ENCODE results near the gene OTX2.

OTX2 gene

DNA sequence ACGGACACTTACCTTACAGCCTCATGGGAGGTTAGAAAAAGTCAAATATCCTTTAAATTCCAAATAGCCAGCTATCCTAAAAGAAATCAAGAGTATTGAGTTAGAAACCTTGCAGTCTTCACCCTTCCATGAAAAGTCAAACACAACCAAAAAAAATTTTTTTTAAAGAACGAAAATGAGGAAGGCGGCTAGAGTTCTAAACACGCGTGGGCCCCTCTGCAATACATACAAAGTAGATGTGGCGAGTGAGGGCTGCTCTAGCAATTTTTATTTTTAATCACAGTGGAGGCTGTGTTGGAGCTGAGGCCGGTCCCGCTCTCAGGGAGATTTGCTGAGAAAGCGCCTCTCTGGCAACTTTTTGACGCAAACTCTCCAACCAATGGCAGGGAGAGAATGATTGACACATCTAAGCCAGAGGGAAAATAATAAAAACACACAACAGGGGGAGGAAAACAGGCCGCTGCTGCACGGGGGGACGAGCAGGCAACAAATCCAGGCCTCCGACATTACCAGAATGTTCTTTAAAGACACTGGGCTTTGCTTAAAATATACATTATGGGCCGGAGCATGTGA is at the start of gene OTX2:
TSS of gene OTX2 (minus strand) at position 333 of the 573 bp plus-strand sequence. CDS start 5,023 bp downstream, outside the sequence.
- no peak for DNase-seq

DNA sequence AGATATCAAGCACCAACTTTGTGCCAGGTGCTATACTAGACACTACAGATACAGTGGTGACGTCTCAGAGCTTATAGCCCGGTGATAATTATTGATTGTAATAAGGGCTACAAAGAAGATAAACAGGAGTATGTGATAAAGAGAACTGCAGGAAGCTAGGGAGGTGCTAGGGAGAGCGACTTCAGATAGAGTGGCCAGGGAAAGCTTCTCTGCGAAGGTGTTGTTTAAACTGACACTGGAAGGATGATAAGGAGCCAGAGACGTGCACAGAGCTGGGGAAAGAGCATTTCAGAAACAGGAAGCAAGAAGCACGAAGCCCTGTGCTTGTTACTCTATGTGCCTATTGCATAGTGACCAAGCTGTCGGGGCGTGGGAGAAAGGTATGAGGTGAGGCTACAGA is 48.1 kb upstream of the OTX2 start:
- DNase-seq, result no peak

DNA sequence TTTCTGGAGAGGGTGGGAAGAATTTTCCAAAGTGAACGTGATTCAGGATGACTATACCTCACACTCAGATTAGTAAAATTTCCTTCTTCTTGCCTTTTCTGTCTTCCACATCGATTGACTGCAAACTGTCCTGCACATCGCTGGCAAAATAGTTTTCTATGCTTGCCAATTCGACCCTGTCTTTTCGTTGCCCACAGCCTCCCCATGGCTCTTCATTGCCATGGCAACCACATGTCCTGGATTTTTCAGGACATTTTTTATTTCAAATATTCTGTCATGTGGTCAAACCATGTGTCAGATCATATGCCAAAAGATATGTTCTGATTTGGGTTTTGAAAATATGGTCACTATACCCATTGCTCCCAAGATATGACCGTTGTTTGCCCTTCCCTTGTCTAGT is 46.9 kb upstream of the OTX2 start:
- no peak for DNase-seq

DNA sequence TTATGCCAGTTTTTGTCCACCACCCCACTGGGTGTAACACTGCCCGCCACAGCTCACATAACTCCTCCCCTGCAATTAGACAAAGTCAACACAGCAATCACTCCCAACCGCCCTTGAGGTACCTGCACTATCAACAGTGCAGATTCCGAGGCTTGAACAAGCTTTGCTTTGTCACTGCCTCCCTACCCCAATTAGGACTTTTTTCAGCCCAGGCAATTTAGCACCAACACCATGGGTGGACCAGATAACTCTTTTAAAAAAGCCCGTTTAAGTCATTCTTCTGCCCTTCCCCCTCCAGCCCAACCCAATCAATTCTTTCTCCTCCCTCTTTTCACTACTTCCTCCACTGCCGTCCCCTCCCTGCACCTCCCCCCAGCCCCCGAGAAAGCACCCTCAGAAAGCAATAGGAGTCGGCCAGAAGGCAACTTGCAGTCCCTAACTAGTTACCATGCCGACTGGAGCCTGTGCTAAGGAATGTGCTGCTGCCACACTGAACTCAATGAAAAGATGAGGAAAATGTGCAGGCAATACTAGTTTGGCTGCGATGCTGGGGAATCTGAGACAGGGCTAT is 45.7 kb upstream of the OTX2 start:
- DNase-seq, result no peak

DNA sequence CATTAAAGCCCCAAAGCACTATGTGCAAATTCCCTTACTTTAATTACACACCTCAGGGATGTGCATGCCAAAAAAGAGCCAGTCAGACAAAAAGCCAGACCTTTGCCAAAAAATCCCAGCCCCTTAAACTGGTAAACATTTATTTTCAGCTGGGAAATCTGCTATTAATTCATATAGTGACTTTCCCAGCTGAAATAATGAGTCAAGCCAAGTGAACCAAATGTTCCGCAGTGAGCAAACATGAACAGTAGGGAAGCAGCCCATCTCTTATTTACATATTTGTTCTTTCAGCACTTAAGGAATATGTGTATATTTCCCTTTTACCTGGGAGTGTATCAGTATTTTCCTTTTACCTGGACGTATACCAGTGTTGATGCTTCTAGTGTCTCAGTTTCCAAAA is 44.0 kb upstream of the OTX2 start:
- no peak for DNase-seq

DNA sequence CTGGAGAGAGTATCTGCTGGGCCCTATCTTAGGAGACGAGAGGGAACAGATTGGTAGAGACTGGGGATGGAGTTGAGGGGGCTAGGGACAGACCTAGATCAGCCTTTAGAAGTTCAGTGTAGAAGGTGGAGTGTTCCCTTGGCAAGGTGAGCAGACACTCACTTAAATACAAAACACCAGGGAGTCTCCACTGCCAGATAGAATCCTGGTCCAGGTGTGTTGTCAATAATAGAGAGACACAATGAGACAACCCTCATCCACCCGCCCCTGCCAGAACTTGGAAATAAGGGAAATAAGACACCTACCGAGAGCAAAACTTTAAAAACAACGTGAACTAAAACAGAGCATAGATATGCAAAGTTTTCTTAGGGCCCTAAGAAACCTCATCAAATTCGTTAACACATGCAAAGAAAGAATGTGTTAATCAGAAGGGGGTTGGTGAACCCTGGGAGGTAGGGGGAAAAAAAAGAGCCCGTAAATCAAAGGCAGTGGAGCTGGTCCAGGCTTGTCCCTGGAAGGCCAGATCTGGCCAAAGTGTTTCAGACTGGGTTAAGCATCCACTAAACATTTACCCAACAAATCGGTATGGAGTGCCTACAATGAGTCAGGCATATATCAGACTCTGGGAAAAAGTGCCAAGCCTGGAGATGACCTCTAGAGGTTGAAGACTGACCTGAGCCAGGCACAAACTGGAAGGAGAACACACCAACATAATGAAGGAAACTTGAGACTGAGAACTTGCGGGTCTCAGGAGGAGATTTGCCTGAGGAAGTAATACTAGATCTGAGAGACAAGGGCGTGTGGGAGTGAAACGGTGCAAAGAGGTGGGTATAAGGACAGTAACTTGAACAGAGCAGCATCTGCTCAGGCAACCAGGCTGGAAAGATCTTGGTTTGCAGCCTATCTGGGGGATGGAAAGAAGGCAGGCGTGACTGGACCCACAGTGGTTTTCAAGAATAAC is 37.0 kb upstream of the OTX2 start:
- DNase-seq, result no peak

DNA sequence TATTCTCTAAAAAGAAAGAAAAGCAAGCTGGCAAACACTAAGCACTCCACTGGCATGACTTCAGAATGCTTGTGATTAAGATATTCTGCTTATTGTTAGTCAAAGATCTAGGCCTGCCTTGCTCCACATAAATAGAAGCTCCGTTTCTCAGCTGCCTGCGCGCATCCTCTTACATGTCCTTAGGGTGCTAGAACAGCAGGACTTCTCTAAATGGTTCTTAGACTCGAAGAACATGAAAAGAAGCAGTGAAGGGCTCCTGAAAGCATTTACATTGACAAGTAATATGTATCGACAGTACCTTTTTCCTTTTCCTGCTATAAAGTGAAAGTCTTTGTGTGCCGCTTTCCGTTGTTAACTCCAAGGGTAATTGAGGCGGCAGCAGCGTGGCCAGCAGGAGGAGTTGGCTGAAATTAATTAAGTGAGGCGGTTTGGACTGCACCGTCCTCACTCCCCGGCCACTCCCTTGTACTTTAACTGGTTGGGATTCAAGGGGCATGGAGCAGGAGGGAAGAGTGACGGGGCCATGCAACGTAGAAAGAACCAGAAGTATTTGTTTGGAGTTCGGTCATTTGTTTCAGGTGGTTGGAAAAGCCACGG is 34.2 kb upstream of the OTX2 start:
- no peak for DNase-seq

DNA sequence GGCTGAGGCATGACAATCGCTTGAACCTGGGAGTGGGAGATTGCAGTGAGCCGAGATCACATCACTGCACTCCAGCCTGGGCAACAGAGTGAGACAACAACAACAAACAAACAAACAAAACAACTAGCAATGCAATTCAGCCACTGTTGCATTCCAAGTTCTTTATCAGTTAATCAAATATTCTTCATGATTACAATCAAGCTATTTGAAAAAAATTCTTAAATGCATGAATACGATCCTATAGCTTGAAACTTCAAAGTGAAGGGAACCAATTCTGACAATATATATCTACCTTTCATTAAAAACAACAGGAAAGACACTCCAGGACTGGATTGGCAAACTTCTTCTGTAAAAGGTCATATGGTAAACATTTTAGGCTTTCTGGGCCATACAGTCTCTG is 31.3 kb upstream of the OTX2 start:
- DNase-seq, result no peak

DNA sequence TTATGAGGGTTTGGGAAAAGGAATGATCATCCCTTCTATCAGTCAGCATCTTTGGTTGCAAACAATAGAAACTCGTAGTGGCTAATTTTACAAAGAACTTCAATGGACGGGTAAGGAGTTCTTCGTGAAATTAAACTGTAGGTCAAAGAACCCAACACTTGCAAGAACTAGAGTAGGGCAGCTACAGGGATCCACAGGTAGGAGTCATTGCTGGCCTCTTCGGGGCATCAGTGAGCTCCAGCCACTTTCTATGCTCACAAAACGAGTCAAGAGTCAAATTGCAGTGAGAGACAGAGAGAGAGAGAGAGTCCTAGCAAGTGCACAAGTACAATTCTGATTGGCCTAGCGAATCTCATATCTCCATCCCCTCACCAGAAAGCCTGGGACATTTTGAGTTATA is 29.9 kb upstream of the OTX2 start:
- no peak for DNase-seq

DNA sequence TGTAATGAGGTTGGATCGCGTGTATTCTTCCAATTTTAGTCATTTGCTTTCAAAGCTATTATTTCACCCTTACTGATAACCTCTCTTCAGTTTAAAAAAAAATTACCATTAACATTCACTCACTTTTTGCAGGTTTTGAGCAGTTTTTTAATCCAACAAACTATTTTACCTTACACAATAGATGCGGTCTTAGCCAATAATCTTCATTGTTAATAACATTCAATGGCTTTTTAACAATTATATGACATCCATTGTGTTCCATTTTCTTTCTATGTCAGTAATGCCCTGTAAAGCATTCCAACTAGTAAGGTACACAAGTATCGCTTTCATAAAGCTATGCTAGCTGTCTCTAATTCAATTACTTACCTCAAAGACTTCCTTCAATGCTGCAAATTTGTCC is 18.9 kb upstream of the OTX2 start:
- DNase-seq, result no peak

DNA sequence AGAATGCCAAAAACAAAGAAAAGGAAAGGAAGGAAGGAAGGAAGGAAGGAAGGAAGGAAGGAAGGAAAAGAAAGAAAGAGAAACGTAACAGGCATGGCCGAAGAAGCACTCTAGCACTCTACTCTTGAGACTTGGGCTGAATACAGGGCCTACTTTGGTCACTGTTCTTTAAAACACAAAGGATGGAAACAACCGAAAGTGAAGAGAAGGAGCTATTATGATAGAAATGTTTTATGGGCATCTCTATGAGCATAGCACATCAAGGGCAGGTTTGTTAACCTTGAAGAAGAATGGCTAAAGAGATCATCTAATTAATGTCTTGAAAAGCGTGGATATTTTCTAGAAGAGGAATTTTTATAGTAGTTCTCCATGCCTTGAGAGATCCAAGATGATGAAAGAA is 15.9 kb upstream of the OTX2 start:
- DNase-seq, result no peak

DNA sequence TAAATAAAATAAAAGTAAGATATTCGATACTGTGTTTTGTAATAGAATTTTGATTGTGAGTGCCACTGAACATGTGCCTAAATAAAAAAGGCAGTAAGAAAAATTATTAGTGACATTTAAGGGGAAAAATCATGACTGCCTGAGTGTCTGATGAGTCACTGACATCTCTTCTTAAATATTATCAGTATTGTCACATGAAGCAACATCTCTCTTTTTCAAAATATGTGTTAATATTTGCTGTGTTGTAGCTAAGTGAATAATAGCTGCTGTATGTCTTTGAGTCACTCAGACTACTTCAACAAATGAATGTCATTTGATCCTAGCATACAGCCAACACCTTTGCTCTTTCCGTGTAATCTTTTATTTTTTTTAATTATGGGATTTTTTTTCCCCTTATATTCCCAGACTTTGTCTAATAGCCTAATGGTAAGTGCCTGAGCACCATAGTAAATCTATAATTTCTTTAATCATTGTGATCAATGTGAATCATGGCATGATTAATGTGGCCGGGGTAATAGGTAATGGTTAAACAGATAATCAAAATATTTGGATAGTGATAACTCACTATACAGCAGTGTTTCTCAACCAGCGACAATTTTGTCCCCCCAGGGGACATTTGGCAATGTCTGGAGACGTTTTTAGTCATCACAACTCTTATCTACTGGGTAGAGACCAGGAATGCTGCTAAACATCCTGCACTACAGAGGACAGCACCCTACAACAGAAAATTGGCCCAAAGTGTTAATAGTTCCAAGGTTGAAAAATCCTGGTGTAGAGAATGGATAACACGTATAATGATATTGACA is 11.7 kb upstream of the OTX2 start:
- DNase-seq, result no peak

DNA sequence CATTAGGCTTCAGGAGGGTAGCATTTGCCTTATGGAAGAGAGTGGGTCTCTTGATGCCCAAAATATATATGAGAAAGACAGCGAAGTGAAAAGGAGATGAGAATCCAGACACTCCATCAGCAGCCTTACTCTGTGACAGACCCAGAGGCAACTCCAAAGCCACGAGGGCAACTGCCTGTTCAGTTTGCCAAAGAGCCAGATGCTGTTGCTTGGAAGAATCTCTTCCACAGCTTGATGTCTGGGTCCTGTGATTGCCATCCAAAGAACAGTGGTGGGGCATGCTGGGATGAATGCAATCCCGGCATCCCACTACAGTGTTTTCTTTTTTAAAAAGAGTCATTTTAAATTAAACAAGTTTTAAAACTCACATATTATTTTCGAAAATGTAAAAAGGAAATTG is 10.9 kb upstream of the OTX2 start:
- DNase-seq, result no peak

DNA sequence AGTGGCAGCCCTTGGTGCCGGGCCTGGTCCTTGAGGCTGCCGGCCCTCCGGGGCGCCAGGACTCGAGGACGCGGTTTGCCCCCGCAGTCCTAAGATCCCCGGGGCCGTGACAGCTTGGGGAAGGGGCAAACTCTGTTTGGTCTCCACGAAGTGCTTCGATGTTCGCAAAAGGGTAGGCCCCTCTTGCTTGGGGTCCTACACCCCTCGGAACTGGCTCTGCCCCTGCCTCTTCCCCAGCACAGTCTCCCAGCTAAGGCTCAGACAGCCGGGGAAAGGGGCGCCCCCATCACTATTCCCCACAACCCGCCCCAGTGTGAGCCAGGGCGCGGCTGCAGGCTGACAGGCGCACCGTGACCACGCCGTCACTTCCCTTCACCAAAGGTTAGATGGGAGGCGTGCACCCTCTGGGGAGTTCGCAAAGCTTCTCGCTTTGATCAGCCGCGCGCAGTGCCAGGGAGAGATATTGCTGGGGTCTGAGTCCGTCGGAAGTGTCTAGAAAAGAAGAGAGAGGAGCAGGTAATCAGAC is 7.2 kb upstream of the OTX2 start:
- DNase-seq, result no peak

DNA sequence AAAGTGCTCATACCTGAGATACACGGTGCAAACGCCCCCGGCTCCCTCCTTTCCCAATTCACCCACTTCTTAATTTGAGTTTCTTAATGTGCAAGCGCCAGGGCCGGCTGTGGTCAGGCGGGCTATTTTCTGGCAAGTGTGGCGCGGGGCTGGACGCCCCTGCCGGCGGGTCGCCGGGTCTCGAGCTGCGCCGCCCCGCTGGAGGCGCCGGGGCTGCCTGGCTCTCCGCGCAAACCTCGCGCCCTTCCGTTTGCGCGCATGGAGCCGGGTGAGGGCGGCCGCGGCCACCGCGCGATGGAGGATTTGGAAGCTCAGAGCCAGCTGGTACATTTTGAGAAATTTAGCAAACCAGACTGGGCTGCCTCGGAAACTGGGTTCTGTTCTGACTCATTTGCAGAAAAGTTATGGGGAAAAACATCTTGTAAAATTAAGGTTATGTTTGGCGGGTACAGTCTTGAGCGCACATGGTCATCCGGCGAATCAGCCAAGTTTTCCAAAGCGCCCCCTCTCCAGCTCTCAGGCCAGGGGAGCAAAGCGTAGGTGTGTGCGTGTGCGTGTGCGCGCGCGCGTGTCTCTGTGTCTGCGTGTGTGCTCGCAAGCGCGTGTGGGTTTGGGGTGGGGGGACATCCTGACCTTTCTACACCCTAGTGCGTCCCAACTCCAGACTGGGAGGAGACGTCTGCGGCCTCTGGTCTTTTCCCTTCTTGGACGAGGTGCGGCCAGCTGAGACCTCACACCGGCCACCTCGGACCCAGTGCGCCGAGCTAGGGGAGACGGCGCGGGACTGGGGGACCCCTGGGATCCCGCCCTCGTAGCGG is 6.5 kb upstream of the OTX2 start:
- no peak for DNase-seq

DNA sequence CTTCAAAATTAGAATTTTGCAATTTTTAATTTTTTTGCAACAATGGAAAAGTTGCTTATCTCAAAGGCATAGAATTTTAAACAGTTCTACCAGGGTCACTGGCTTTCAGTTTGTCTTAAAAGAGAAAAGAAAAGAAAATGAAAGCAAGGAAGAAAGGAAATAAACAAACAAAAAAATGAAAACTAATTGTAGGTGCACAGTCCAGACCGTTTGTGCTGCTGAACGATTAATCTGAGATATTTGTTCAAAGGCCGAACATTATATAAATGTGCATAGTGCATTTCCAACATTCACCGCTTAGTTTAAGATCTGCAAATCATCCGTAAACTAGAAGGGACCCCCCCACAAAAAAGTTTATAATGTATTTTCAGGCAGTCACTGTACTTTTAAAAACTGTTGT is 5.5 kb upstream of the OTX2 start:
- DNase-seq, result no peak

DNA sequence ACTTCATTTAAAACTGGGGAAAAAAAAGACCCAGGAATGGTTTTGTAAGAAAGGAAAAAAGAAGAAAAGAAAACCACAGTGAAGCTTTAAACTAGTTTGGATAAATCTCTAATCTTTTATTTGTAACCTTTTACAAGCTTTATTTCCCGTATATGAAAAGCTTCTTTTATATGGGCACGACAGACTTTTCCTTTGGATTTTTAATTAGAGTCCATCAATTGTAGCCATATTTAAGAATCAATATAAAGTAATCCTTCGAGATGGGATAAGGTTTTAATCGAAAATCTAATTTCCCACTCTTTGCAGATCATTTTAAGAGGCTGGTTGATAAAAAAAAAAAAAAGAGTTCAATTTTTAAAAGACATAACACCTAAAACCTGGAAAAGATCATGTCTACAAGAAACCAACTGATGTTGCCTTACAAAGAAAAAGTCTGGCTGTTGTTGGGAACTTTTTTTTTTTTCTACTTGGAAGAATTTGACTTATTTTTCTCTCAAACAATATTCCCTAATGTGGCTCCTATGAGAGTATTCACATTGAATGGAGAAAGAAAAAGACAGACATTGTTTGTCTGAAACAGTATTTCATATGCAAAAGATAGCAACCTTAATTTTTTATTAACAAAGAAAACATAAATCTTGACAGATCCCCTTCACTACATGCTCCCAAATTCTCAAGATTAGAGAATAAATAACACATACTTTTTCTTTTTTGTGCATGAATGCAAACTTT is 4.9 kb upstream of the OTX2 start:
- no peak for DNase-seq

DNA sequence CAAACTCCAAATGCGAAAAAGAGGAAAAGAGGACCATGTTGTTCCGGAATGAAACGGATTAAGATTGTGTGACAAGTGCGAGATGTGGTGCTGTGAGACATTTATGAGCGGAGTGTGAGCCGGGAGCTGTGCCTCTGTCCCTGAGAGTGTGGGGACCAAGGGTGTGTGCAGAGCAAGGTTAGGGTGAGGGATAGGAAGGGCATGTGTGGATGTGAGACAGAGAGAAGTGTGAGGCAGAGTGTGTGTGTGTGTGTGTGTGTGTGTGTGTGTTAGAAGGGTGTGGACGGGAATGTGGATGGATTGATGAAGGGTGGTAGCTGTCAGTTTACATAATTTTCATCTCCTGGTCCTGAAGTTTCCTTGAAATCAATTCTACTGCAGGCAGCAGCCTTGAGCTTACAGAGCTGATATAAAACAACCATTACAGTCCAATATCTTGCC is 4.3 kb upstream of the OTX2 start:
- no peak for DNase-seq

DNA sequence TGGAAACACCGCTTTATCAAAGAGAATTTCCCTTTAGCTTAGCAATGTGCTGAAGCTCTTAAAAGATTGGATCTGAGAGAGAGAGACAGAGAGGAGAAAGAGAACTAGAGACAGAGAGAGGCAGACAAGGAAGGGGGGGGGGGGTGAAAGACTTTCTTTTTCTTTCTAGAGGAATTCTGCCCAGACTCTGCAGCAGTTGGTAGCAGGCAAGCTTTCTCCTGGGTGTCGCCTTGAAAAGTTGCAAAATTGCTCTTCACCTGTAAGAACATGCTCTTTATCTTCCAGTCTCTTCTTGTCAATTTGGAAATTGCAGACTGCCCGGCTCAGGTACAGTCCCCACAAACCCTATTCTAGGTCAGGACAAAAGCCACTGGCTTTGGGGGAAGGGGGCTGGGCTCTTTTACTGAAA is 2.9 kb upstream of the OTX2 start:
- DNase-seq, result no peak

DNA sequence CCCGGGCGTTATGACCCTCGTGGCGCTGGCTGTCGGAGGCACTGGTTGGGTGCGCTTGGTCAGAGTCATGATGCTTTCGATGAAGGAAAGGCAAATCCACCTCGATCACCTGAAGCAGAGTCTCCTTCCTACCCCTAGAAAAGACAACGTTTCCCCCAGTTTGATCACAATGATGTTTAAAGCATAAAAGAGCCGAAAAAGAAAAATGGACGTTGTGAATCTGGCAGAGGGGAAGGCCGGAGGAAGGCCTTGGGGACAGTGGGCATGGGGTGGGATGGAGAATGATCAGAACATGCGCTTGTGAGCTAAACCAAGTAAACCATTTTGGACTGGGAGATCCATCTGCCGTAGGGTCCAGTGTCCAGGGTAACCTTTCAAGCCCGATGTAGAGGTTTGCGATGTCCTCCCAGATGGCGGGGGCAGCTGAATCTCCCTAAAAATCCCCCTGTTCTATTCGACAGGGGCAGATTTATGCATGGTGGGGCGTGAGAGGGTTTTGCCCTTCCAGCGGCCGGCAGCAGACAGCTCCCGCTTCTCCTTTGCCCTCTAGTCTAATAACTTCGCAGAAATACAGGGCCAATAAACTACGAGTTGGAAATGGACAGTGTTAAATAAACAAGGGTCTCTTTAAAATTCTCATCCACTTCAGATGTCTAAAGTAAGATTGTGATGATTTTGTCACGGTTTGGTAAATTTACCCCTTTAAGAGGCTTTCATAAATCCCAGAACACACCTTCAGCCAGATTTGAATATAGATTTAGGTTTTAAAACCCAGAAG is 2.3 kb upstream of the OTX2 start:
- no peak for DNase-seq
